Prostate gland (tissue), 2 donors: ENCODE results near the gene FAM114A1.

Source experiments
- POLR2A ChIP-seq: fragments of 450-650 bp; IDR thresholded peaks from one replicate; pipeline ENCODE4 v1.6.1; 2016; ENCODE audit warnings: antibody characterized with exemption, mild to moderate bottlenecking
- TF ChIP-seq, protein P1 (sequence below), 4 experiments: fragments of 200-600 bp in 2 of 4; fragments of 450-650 bp in 2 of 4; sonication (generic) in 2 of 4; IDR thresholded peaks; 1 replicate in 3 of 4; 2 replicates in 1 of 4; pipeline ENCODE4 v1.5.1; 2016 to 2019; ENCODE audit warnings: antibody characterized with exemption in 4 of 4, mild to moderate bottlenecking in 2 of 4, moderate library complexity in 2 of 4

DNA sequence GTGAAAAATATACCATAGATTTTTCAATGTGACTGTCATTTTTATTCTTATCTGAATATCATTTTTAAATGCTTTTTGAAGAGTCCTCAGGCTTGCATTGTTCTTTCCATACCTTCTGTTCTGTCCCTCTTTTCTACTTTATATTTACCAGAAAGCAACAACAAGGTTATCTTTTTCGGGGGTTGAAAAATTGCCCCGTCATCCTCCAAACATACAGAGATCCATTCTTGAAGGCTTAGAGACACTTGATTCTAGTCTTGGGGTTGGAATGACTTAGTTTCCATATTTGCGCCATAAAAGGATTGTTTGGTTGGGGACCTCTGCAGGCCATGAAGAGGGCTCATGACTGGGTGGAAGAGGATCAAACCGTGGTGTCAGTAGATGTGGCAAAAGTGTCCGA, 63.5 kb downstream of the FAM114A1 start:
- TF ChIP-seq, protein P1, sequence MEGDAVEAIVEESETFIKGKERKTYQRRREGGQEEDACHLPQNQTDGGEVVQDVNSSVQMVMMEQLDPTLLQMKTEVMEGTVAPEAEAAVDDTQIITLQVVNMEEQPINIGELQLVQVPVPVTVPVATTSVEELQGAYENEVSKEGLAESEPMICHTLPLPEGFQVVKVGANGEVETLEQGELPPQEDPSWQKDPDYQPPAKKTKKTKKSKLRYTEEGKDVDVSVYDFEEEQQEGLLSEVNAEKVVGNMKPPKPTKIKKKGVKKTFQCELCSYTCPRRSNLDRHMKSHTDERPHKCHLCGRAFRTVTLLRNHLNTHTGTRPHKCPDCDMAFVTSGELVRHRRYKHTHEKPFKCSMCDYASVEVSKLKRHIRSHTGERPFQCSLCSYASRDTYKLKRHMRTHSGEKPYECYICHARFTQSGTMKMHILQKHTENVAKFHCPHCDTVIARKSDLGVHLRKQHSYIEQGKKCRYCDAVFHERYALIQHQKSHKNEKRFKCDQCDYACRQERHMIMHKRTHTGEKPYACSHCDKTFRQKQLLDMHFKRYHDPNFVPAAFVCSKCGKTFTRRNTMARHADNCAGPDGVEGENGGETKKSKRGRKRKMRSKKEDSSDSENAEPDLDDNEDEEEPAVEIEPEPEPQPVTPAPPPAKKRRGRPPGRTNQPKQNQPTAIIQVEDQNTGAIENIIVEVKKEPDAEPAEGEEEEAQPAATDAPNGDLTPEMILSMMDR (IDR thresholded peaks at IDR 0.05): no peak
- no peak for TF ChIP-seq POLR2A
